OCI-LY1 (cell line): Measurements from ENCODE around the gene MPRIP.

Source experiments
- CTCF ChIP-seq: fragments of 200-600 bp; sonication (generic), shearing (Covaris generic); IDR thresholded peaks from 2 replicates; pipeline ENCODE4 v1.5.1; 2017; ENCODE audit warnings: mild to moderate bottlenecking, antibody characterized with exemption, low read length, moderate library complexity, mixed read lengths
- EZH2 ChIP-seq: fragments of 200-600 bp; sonication (generic), shearing (Covaris generic); IDR thresholded peaks from 2 replicates; pipeline ENCODE4 v1.8.0; 2017; ENCODE audit warnings: borderline replicate concordance, mixed run types, mild to moderate bottlenecking, antibody characterized with exemption, low read length, moderate library complexity, mixed read lengths

GRCh38 chr17:17167356-17167755, 125.1 kb downstream of the MPRIP start:
- TF ChIP-seq CTCF = no peak
- no peak for TF ChIP-seq EZH2
